Caco-2 (cell line): ENCODE data around the gene ABCD2. TPM values are rescaled to one million over a fixed set of nuclear protein-coding genes. Genes with fewer than 3 reads are reported as not detected.

Experiments
- BruUV-seq: library from RNA; stranded (reverse); fragments of 400-500 nt; replicated peaks from 2 replicates; lab custom pipeline; 2021; lab: Mats Ljungman, UMichigan
- CTCF ChIA-PET: fragments of 300-600 bp; sonication (Branson Sonifier 250); formaldehyde crosslinking; loops from one replicate; lab custom pipeline; 2022; ENCODE audit warnings: antibody characterized with exemption; lab: Charles Lee
- POLR2A ChIA-PET: fragments of 300-600 bp; sonication (Branson Sonifier 250); formaldehyde crosslinking; loops from one replicate; lab custom pipeline; 2022; ENCODE audit warnings: antibody characterized with exemption; lab: Charles Lee
- DNase-seq, 2 experiments: peaks; one replicate each; pipeline versions ENCODE4 v3.0.0 to v3.0.0-alpha.2; 2020 to 2022
- H3K27me3 ChIP-seq: replicated peaks from 2 replicates; pipeline ENCODE4 v1.6.0; 2011; ENCODE audit warnings: low read length; ENCODE audit not compliant: control insufficient read depth, insufficient read depth
- H3K36me3 ChIP-seq: 2 replicates; pipeline ENCODE4 v1.5.1; 2011; ENCODE audit warnings: low read length; ENCODE audit not compliant: control insufficient read depth, insufficient read depth
- H3K4me1 ChIP-seq: fragments of 250-450 bp; sonication (Bioruptor Pico); 2 replicates; pipeline ENCODE4 v1.5.1; 2020; ENCODE audit warnings: mild to moderate bottlenecking
- H3K4me3 ChIP-seq: 2 replicates; pipeline ENCODE4 v1.5.1; 2011; ENCODE audit warnings: low read depth, mild to moderate bottlenecking, control low read depth, low read length
- H3K9me3 ChIP-seq: fragments of 250-450 bp; sonication (Bioruptor Pico); 2 replicates; pipeline ENCODE4 v1.5.1; 2020; ENCODE audit warnings: mild to moderate bottlenecking, moderate library complexity
- H3K27ac Mint-ChIP-seq: one replicate; pipeline ENCODE4 v1.8.0; 2022; ENCODE audit warnings: mixed read lengths; ENCODE audit not compliant: unreplicated experiment
- H3K27me3 Mint-ChIP-seq: one replicate; pipeline ENCODE4 v1.8.0; 2022; ENCODE audit warnings: mixed read lengths; ENCODE audit not compliant: insufficient read depth, unreplicated experiment
- H3K36me3 Mint-ChIP-seq: one replicate; pipeline ENCODE4 v1.8.0; 2022; ENCODE audit warnings: mild to moderate bottlenecking, mixed read lengths; ENCODE audit not compliant: insufficient read depth, unreplicated experiment
- H3K4me1 Mint-ChIP-seq: one replicate; pipeline ENCODE4 v1.8.0; 2022; ENCODE audit warnings: low read depth, mixed read lengths; ENCODE audit not compliant: unreplicated experiment
- H3K4me3 Mint-ChIP-seq: one replicate; pipeline ENCODE4 v1.8.0; 2022; ENCODE audit warnings: mild to moderate bottlenecking, moderate library complexity, mixed read lengths; ENCODE audit not compliant: unreplicated experiment
- H3K9me3 Mint-ChIP-seq: one replicate; pipeline ENCODE4 v1.8.0; 2022; ENCODE audit warnings: mixed read lengths; ENCODE audit not compliant: unreplicated experiment
- CTCF ChIP-seq, 2 experiments: fragments of 200-600 bp in 1 of 2; IDR thresholded peaks; 1 replicate in 1 of 2; 2 replicates in 1 of 2; pipeline versions ENCODE4 v1.5.1 to v1.8.0; 2011 to 2022; ENCODE audit warnings: antibody characterized with exemption in 1 of 2, control low read depth in 1 of 2, inconsistent platforms in 1 of 2, low read depth in 1 of 2, low read length in 1 of 2, mild to moderate bottlenecking in 1 of 2, moderate library complexity in 1 of 2; ENCODE audit not compliant: insufficient read depth in 1 of 2, severe bottlenecking in 1 of 2, unreplicated experiment in 1 of 2
- intact Hi-C: fragments of 100-400 bp; cut with micrococcal nuclease; formaldehyde crosslinking; loops from one replicate; pipeline ENCODE4 v1.10.0; 2022; ENCODE audit not compliant: unreplicated experiment
- total RNA-seq: library from RNA; stranded (reverse); gene quantifications from 2 replicates; pipeline ENCODE4 v1.2.3, GENCODE V29; 2022

The ABCD2 gene
- total RNA-seq, 1 experiment from 2014 or later = not detected

- H3K27me3 Mint-ChIP-seq = no peaks in the 10 kb centered on the region
- H3K9me3 ChIP-seq = no peaks in the 10 kb centered on the region
- H3K27ac Mint-ChIP-seq = no peak overlapping the region
- no peak for DNase-seq
- H3K4me3 Mint-ChIP-seq = no peak overlapping the region
- H3K9me3 Mint-ChIP-seq = no peaks in the 10 kb centered on the region
- CTCF ChIA-PET = no interaction called here
- H3K36me3 Mint-ChIP-seq = no peaks in the 10 kb centered on the region
- no peaks in the 10 kb centered on the region for H3K36me3 ChIP-seq
- POLR2A ChIA-PET = no interaction called here
- H3K4me3 ChIP-seq = no peak overlapping the region
- TF ChIP-seq CTCF (IDR thresholded peaks at IDR 0.05; ENCODE audit: insufficient read depth in 1 of 2, low read depth in 1 of 2, low read length in 1 of 2, severe bottlenecking in 1 of 2, unreplicated experiment in 1 of 2) = no peak
- no peaks in the 10 kb centered on the region for H3K27me3 ChIP-seq
- H3K4me1 Mint-ChIP-seq = no peaks in the 10 kb centered on the region
- intact Hi-C loops = no loop called here
- BruUV-seq = no TSS peak
- 0 out of 2 replicates have a peak, but pooled peaks cover 3% of the 10 kb centered on the region for H3K4me1 ChIP-seq
These were observed 2.7 kb upstream of the ABCD2 start for GRCh38 chr12:39622306-39622705.

GRCh38 chr12:39621670-39622069 is 2.1 kb upstream of the ABCD2 start:
- no peaks in the 10 kb centered on the region for H3K9me3 ChIP-seq
- no peaks in the 10 kb centered on the region for H3K36me3 ChIP-seq
- no peak for TF ChIP-seq CTCF (IDR thresholded peaks at IDR 0.05; ENCODE audit: insufficient read depth in 1 of 2, low read depth in 1 of 2, low read length in 1 of 2, severe bottlenecking in 1 of 2, unreplicated experiment in 1 of 2)
- DNase-seq = no peak
- no peak overlapping the region for H3K4me3 Mint-ChIP-seq
- intact Hi-C loops = no loop called here
- H3K4me3 ChIP-seq = no peak overlapping the region
- CTCF ChIA-PET = no interaction called here
- no peak overlapping the region for H3K27ac Mint-ChIP-seq
- no peaks in the 10 kb centered on the region for H3K4me1 Mint-ChIP-seq
- H3K4me1 ChIP-seq = 0 out of 2 replicates have a peak, but pooled peaks cover 3% of the 10 kb centered on the region
- POLR2A ChIA-PET = no interaction called here
- no peaks in the 10 kb centered on the region for H3K9me3 Mint-ChIP-seq
- no peaks in the 10 kb centered on the region for H3K27me3 ChIP-seq
- H3K36me3 Mint-ChIP-seq = no peaks in the 10 kb centered on the region
- BruUV-seq = no TSS peak
- no peaks in the 10 kb centered on the region for H3K27me3 Mint-ChIP-seq

- no peak for DNase-seq
- H3K9me3 ChIP-seq = no peaks in the 10 kb centered on the region
- H3K4me3 ChIP-seq = no peak overlapping the region
- BruUV-seq = no TSS peak
- H3K4me1 ChIP-seq = 0 out of 2 replicates have a peak, but pooled peaks cover 3% of the 10 kb centered on the region
- H3K36me3 ChIP-seq = no peaks in the 10 kb centered on the region
- no peak overlapping the region for H3K4me3 Mint-ChIP-seq
- H3K27me3 ChIP-seq = no peaks in the 10 kb centered on the region
- H3K9me3 Mint-ChIP-seq = no peaks in the 10 kb centered on the region
- no peak for TF ChIP-seq CTCF (IDR thresholded peaks at IDR 0.05; ENCODE audit: insufficient read depth in 1 of 2, low read depth in 1 of 2, low read length in 1 of 2, severe bottlenecking in 1 of 2, unreplicated experiment in 1 of 2)
- intact Hi-C loops = no loop called here
- no peaks in the 10 kb centered on the region for H3K27me3 Mint-ChIP-seq
- ChIA-PET POLR2A (no interaction called here), CTCF (no interaction called here)
- no peaks in the 10 kb centered on the region for H3K36me3 Mint-ChIP-seq
- no peaks in the 10 kb centered on the region for H3K4me1 Mint-ChIP-seq
- H3K27ac Mint-ChIP-seq = no peak overlapping the region
These were observed 1.4 kb upstream of the ABCD2 start for GRCh38 chr12:39620659-39621658.
